Naive B cell (primary cell): ENCODE data around the gene ZFYVE21. TPM values are rescaled to one million over a fixed set of nuclear protein-coding genes. Genes with fewer than 3 reads are reported as not detected.

Experiments used
- ATAC-seq, 2 donors: fragments of 150-1000 bp; cut with Tn5 transposase; 2 replicates each; pipeline ENCODE4 v1.10.0; 2021; ENCODE audit warnings: low read depth in 2 of 2, mild to moderate bottlenecking in 2 of 2, moderate library complexity in 2 of 2
- DNase-seq: peaks from one replicate; pipeline ENCODE4 v3.0.0; 2022
- H3K27ac Mint-ChIP-seq, 6 donors: one replicate each; pipeline ENCODE4 v1.8.0; 2020 to 2022; ENCODE audit warnings: mild to moderate bottlenecking in 6 of 6, mixed read lengths in 6 of 6, moderate library complexity in 5 of 6, inconsistent platforms in 2 of 6
- H3K27me3 Mint-ChIP-seq, 3 donors: one replicate each; pipeline ENCODE4 v1.8.0; 2021 to 2022; ENCODE audit warnings: mixed read lengths in 3 of 3, mild to moderate bottlenecking in 1 of 3
- H3K36me3 Mint-ChIP-seq, 2 donors: one replicate each; pipeline ENCODE4 v1.8.0; 2020 to 2022; ENCODE audit warnings: mixed read lengths in 2 of 2, inconsistent platforms in 1 of 2, mild to moderate bottlenecking in 1 of 2
- H3K4me1 Mint-ChIP-seq, 3 donors: one replicate each; pipeline ENCODE4 v1.8.0; 2020 to 2022; ENCODE audit warnings: mixed read lengths in 3 of 3, inconsistent platforms in 1 of 3, mild to moderate bottlenecking in 1 of 3, moderate library complexity in 1 of 3
- H3K4me3 Mint-ChIP-seq, 8 donors: one replicate each; pipeline ENCODE4 v1.8.0; 2020 to 2022; ENCODE audit warnings: mild to moderate bottlenecking in 8 of 8, mixed read lengths in 8 of 8, moderate library complexity in 8 of 8, inconsistent platforms in 2 of 8
- H3K9me3 Mint-ChIP-seq, 7 donors: one replicate each; pipeline ENCODE4 v1.8.0; 2020 to 2022; ENCODE audit warnings: mixed read lengths in 7 of 7, mild to moderate bottlenecking in 5 of 7, inconsistent platforms in 2 of 7, moderate library complexity in 1 of 7
- polyA plus RNA-seq, 6 donors: library from polyadenylated mRNA; unstranded; fragments of 300-500 nt; fragmentation: Illumina TruSeq; gene quantifications; one replicate each; pipeline ENCODE4 v1.2.3, GENCODE V29; 2021; ENCODE audit warnings: low read depth in 6 of 6

The ZFYVE21 gene
- polyA plus RNA-seq, 6 donors from 2014 or later = 4.8 to 10.5 (median 6.7) TPM

GRCh38 chr14:103727313-103727980, 11.8 kb downstream of the ZFYVE21 start:
- Mint-ChIP-seq H3K9me3 (no peaks in the 10 kb centered on the region), H3K36me3 (peaks cover 0 to 7% of the 10 kb centered on the region in 2 donors), H3K4me3 (no peak overlapping the region), H3K27me3 (no peaks in the 10 kb centered on the region), H3K4me1 (no peaks in the 10 kb centered on the region), H3K27ac (no peak overlapping the region)
- DNase-seq (no peak), ATAC-seq (no peak)

- ATAC-seq (no peak), DNase-seq (no peak)
These were observed 12.5 kb downstream of the ZFYVE21 start for GRCh38 chr14:103728141-103728540.

GRCh38 chr14:103728721-103729120, 13.1 kb downstream of the ZFYVE21 start:
- Mint-ChIP-seq H3K36me3 (peaks cover 0 to 7% of the 10 kb centered on the region in 2 donors), H3K4me3 (no peak overlapping the region), H3K27ac (peak overlapping the region in 1 of 6 donors; percentile 14), H3K27me3 (no peaks in the 10 kb centered on the region), H3K4me1 (peaks cover 0 to 4% (median 0%) of the 10 kb centered on the region in 3 donors), H3K9me3 (no peaks in the 10 kb centered on the region)
- no peak for ATAC-seq
- DNase-seq = no peak

More at GRCh38 chr14:103728141-103728540, 12.5 kb downstream of the ZFYVE21 start:
- H3K9me3 Mint-ChIP-seq = no peaks in the 10 kb centered on the region
- H3K27me3 Mint-ChIP-seq = no peaks in the 10 kb centered on the region
- peaks cover 0 to 4% (median 0%) of the 10 kb centered on the region in 3 donors for H3K4me1 Mint-ChIP-seq
- H3K36me3 Mint-ChIP-seq = peaks cover 0 to 7% of the 10 kb centered on the region in 2 donors
- H3K4me3 Mint-ChIP-seq = no peak overlapping the region
- H3K27ac Mint-ChIP-seq = no peak overlapping the region

- DNase-seq (no peak), ATAC-seq (no peak)
- H3K4me1 Mint-ChIP-seq = peaks cover 0 to 4% (median 0%) of the 10 kb centered on the region in 3 donors
- H3K4me3 Mint-ChIP-seq = no peak overlapping the region
- no peaks in the 10 kb centered on the region for H3K27me3 Mint-ChIP-seq
- H3K9me3 Mint-ChIP-seq = no peaks in the 10 kb centered on the region
- H3K27ac Mint-ChIP-seq = peak overlapping the region in 2 of 6 donors; percentile 42 to 44
- peaks cover 0 to 7% of the 10 kb centered on the region in 2 donors for H3K36me3 Mint-ChIP-seq
These were observed 14.2 kb downstream of the ZFYVE21 start for GRCh38 chr14:103729496-103730448.

GRCh38 chr14:103730490-103731035, 15.0 kb downstream of the ZFYVE21 start:
- Mint-ChIP-seq H3K27ac (peak overlapping the region in 2 of 6 donors; percentile 56 to 79), H3K27me3 (no peaks in the 10 kb centered on the region)

GRCh38 chr14:103731481-103731880, 15.9 kb downstream of the ZFYVE21 start:
- Mint-ChIP-seq H3K4me1 (peaks cover 0 to 4% (median 0%) of the 10 kb centered on the region in 3 donors), H3K36me3 (peaks cover 0 to 7% of the 10 kb centered on the region in 2 donors), H3K9me3 (no peaks in the 10 kb centered on the region), H3K27me3 (no peaks in the 10 kb centered on the region), H3K27ac (no peak overlapping the region), H3K4me3 (no peak overlapping the region)
- ATAC-seq = no peak
- DNase-seq = no peak

More at GRCh38 chr14:103730490-103731035, 15.0 kb downstream of the ZFYVE21 start:
- Mint-ChIP-seq H3K4me3 (no peak overlapping the region), H3K9me3 (no peaks in the 10 kb centered on the region), H3K36me3 (peaks cover 0 to 7% of the 10 kb centered on the region in 2 donors), H3K4me1 (peaks cover 0 to 4% (median 0%) of the 10 kb centered on the region in 3 donors)
- no peak for DNase-seq
- no peak for ATAC-seq

- Mint-ChIP-seq H3K4me1 (peaks cover 0 to 4% (median 0%) of the 10 kb centered on the region in 3 donors), H3K27me3 (no peaks in the 10 kb centered on the region), H3K27ac (no peak overlapping the region), H3K9me3 (no peaks in the 10 kb centered on the region), H3K4me3 (no peak overlapping the region), H3K36me3 (peaks cover 0 to 7% of the 10 kb centered on the region in 2 donors)
- DNase-seq (no peak), ATAC-seq (no peak)
These were observed 16.6 kb downstream of the ZFYVE21 start for GRCh38 chr14:103731916-103732867.

- peak overlapping the region in 1 of 6 donors; percentile 38 for H3K27ac Mint-ChIP-seq
- H3K9me3 Mint-ChIP-seq = no peaks in the 10 kb centered on the region
- DNase-seq (no peak), ATAC-seq (no peak)
- peaks cover 0 to 4% (median 0%) of the 10 kb centered on the region in 3 donors for H3K4me1 Mint-ChIP-seq
- peaks cover 0 to 7% of the 10 kb centered on the region in 2 donors for H3K36me3 Mint-ChIP-seq
- no peaks in the 10 kb centered on the region for H3K27me3 Mint-ChIP-seq
- H3K4me3 Mint-ChIP-seq = no peak overlapping the region
These were observed 17.4 kb downstream of the ZFYVE21 start for GRCh38 chr14:103732868-103733620.

GRCh38 chr14:103733651-103734050, 18.0 kb downstream of the ZFYVE21 start:
- ATAC-seq (no peak), DNase-seq (no peak)
- Mint-ChIP-seq H3K9me3 (no peaks in the 10 kb centered on the region), H3K36me3 (peaks cover 0 to 7% of the 10 kb centered on the region in 2 donors), H3K4me1 (peaks cover 0 to 4% (median 0%) of the 10 kb centered on the region in 3 donors), H3K27me3 (no peaks in the 10 kb centered on the region), H3K27ac (no peak overlapping the region), H3K4me3 (no peak overlapping the region)

GRCh38 chr14:103734081-103734888, 18.7 kb downstream of the ZFYVE21 start:
- peaks cover 0 to 6% of the 10 kb centered on the region in 2 donors for H3K36me3 Mint-ChIP-seq
- H3K27me3 Mint-ChIP-seq = no peaks in the 10 kb centered on the region
- peaks cover 0 to 4% (median 0%) of the 10 kb centered on the region in 3 donors for H3K4me1 Mint-ChIP-seq
- ATAC-seq (no peak), DNase-seq (no peak)
- no peak overlapping the region for H3K4me3 Mint-ChIP-seq
- H3K9me3 Mint-ChIP-seq = no peaks in the 10 kb centered on the region
- H3K27ac Mint-ChIP-seq = no peak overlapping the region

GRCh38 chr14:103735022-103735421, 19.4 kb downstream of the ZFYVE21 start:
- no peak for DNase-seq
- H3K27me3 Mint-ChIP-seq = no peaks in the 10 kb centered on the region
- no peak overlapping the region for H3K27ac Mint-ChIP-seq
- peaks cover 0 to 4% (median 0%) of the 10 kb centered on the region in 3 donors for H3K4me1 Mint-ChIP-seq
- no peak for ATAC-seq
- no peak overlapping the region for H3K4me3 Mint-ChIP-seq
- no peaks in the 10 kb centered on the region for H3K36me3 Mint-ChIP-seq
- H3K9me3 Mint-ChIP-seq = no peaks in the 10 kb centered on the region
